ENCODE measurements around the gene C2CD4C.

DNA sequence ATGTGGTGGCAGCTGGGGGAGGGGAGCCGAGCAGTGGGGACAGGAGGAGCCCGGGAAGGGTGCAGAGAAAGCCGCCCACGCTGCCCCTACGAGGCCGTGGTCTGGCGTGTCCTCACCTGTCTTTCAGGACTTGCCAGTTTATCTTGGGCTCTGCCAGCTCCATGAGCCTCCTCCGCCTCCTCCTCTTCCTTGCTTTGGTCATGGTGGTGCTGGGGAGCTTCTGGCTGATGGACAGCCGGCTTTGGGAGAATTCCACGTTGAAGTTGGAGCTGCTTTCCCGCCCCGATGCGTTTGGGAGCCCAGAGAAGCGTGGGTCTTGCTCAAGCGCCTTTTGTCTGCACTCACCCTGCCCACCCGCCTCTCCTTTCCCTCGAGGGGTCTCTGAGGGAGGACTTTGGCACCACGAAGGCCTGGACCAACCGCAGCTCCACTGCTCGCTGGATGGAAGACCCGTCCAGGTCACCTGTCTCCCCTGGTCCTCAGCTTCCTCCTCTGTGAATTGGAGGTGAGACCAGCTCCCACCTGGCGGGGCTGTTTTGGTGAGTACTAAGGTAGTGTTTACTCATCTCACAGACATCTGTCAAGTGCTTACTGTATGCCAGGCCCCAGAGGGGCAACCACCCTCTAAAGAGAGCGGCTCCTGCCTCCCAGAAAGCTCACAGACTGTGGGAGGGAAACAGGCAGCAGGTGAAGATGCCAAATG, 34.6 kb downstream of the C2CD4C start:
- TF ChIP-seq, protein P1, sequence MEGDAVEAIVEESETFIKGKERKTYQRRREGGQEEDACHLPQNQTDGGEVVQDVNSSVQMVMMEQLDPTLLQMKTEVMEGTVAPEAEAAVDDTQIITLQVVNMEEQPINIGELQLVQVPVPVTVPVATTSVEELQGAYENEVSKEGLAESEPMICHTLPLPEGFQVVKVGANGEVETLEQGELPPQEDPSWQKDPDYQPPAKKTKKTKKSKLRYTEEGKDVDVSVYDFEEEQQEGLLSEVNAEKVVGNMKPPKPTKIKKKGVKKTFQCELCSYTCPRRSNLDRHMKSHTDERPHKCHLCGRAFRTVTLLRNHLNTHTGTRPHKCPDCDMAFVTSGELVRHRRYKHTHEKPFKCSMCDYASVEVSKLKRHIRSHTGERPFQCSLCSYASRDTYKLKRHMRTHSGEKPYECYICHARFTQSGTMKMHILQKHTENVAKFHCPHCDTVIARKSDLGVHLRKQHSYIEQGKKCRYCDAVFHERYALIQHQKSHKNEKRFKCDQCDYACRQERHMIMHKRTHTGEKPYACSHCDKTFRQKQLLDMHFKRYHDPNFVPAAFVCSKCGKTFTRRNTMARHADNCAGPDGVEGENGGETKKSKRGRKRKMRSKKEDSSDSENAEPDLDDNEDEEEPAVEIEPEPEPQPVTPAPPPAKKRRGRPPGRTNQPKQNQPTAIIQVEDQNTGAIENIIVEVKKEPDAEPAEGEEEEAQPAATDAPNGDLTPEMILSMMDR (IDR thresholded peaks at IDR 0.05; ENCODE audit: low read length): no peak
- TF ChIP-seq EZH2 (IDR thresholded peaks at IDR 0.05; ENCODE audit: borderline replicate concordance, low read length): no peak

All from OCI-LY1 (cell line).